GM19238 (cell line): ENCODE measurements around the gene CHKA.

Source experiments
- DNase-seq: peaks from one replicate; pipeline ENCODE4 v3.0.0; 2011; ENCODE audit warnings: low spot score; ENCODE audit not compliant: insufficient read length

The CHKA gene

GRCh38 chr11:68002938-68003845, 118.0 kb downstream of the CHKA start:
- peak; percentile 63 for DNase-seq
